Activated CD8-positive, alpha-beta memory T cell treated with anti-CD3 and anti-CD28 coated beads, Interleukin-2, amount 50 U/mL, for 4 hours (primary cell): ENCODE results near the gene STAM.

ENCODE experiments used
- DNase-seq: peaks from one replicate; pipeline ENCODE4 v3.0.0-alpha.2; 2020

The STAM gene

DNA sequence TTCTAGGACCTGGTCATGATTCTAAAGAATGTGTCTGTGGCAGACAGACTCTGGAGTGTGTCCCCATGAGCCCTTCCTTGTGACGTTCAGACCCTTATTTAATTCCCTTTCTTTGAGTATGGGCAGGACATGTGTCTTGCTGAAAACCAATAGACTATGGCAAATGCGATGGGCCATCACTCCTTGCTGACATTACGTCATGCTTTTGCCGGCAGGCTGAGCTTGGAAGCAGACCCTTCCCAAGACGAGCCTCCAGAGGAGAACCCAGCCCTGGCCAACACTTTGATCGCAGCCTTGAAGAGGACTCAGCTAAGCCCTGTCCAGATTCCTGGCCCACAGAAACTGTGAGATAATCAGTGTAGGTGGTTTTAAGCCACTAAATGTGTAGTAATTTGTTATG is 89.7 kb downstream of the STAM start:
- no peak for DNase-seq

DNA sequence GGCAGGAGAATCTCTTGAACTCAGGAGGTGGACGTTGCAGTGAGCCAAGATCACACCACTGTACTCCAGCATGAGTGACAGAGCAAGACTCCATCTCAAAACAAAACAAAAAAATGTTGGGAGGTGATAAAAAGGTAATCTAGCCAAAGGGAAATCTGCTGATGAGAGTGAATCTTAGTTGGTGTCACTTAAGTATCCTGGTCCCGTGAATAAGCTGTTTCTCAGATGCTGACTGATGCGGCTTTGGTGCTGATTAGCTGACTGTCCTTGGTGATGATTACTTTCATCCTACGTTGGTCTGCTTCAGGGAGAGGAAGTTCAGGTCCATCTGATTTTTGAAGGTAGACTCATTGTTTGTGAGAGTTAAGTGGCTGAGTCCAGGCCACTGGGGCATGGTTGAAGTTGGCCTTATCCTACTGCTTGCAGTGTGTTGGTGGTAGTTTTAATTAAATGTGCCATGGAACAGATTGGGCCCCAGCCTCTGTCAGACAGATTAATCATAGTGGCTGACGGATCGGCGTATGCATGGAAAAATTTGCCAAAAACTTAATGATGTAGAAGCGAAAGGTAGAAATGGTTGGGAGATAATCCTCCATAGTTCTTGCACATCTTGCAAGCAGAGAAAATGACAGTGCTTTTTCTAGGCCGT is 90.6 kb downstream of the STAM start:
- no peak for DNase-seq

DNA sequence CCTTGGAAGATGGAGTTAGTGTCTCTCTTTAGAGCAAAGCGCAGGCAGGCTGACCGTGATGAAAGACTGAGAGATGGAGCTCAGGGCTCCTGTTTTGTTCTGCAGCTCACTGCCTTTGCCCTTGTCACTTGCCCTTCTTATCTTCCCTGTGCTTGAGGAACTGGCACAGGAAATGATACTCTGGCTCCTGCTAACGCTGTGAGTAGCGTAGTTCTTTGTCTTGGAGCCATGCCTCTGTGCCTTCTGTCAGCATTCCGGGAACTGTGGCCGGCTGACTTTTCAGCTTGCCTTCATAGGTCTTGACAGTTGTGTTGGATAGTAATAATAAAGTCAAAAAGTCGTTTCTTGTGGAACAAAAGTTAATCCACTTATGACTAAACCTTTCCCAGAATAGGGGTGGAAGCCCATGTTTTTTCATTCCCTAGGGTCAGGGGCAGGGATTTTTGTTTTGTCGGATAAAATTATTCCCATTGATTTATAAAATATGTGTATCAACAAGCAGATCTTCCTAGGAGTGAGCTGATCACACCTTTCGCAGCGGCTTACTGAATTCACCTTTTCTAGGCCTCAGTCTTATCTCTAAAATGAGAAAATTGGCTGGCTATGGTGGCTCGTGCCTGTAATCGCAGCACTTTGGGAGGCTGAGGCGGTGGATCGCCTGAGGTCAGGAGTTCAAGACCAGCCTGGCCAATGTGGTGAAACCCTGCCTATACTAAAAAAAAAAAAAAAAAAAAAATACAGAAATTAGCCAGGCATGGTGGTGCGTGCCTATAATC is 91.4 kb downstream of the STAM start:
- DNase-seq = no peak

DNA sequence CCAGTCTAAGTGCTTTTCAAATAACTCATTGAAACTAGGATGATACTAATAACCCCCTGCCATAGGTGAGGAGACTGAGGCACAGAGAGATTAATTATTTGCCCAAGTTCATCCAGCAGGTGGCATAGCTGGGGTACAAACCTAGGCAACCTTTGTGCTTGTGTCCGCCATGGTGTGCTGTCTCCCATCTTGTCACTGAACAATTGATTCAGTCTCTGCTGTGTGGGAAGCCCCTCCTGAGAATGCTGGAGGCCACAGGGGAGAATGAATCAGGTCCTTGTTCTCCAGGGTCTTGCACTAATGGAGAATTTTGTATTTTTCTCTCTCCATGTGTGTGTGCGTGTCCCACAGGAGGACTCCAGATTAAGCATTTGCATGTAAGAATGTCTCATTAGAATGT is 92.3 kb downstream of the STAM start:
- DNase-seq = no peak

DNA sequence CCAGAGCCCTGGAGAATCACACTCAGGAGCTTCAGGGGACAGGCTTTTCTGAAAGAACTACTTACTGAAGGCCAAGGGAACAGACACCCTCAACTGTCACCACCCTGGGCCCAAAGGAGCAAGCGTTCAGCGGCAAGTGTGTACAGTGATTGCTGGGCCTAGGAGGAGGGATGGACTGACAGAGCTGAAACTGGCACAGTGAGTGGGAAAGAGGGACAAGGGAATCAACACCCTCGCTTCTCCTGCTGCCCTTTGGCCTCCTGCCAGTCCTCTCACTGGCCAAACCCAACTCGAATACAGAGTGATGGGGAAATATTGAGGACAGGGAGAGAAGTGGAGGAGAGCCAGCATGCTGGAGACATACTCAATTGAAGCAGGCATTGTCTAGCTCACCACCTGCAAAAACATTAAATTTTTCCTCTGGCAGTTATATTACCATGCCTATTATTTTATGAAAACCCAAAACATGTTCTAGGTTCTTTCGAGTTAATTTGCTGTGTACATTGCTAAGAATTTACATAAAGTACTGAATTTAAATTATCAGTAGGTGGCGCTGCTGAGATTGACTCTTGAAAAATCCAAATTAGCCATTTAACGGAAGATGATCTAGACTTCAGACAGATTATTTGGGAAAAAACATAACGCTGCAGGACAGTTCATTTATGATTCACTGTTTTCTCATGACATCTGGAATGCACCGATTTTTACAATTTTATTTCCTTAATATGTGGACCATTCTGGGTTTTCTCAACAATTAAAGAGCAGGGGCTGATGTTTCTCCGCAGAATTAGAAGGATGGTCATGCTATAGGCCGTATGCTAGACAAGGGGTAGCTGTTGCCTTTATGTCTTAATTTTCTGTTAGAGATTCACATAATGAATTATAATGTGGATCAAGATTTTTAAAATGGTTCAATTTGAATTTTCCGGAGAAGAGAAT is 93.3 kb downstream of the STAM start:
- no peak for DNase-seq

DNA sequence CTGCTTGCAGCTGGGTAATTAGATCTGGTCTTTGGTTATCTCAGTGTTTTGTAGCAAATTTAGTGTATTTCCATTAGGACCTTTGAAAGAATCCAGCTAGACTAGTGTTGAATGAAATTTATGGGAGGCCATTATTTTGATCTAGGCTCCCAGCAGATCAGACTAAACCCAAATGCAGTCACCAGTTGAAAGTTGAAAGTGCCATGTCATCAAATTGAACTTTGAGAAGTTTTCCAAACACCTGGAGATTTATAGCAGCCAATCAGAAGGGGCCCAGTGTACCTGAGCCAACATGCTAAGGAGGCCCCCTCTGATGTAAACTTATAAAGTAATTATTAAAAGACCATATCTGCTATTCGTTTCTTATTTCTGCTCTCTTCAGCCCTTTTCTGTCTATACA is 96.7 kb downstream of the STAM start:
- DNase-seq = no peak

DNA sequence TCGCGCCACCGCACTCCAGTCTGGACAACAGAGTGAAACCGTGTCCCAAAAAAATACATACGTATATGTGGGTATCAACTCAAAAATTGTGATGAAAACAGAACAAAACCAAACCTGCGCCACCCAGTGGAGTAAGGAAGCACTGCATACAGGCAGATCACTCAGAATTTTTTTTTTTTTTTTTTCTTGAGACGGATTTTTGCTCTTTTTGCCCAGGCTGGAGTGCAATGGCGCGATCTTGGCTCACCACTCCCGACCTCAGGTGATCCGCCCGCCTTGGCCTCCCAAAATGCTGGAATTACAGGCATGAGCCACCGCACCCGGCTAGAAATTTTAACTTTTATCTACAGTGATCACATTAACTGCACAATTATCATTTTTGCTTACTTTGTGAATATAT is 99.0 kb downstream of the STAM start:
- peak; percentile 71 for DNase-seq

DNA sequence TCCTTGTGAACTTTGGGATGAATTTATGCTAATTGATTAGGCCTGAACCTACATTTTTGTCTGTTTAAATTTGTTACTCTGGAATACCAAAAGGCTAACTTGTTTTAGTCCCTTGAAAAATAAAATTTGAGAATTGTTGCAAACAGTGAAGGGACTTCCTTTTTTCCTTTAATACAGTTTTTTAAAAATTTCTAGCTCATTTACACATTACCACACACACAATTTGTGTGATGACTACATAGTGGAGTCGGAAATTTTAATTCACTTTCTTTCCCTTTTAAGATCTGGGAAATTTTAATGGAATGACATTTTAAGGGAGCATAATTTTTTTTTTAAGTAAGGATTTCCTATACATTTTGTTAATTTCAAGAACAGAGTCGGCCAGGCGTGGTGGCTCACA is 99.5 kb downstream of the STAM start:
- no peak for DNase-seq

DNA sequence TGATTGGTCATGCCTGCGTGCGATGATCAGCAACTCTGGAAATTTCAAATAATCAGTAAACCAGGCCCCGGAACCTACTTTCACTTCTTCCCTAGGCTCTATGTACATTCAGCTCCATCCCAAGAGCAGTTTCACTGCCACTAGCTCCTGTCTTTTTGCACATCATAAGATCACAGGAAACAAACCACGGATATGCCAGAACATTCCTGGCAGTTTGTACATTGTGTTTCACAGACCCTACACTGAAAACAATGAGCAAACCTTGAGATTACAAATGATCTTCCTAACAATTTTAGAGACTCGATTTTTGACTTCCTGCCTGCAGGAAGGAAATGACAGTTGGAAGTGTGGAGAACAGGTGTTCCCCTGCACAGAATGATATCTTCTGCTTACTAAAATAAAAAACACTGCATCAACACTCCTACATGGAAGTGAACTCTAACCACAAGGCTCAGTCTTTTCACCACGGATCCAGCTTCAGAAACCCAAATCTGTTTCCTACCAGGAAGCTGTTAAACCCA is 100.5 kb downstream of the STAM start:
- no peak for DNase-seq

DNA sequence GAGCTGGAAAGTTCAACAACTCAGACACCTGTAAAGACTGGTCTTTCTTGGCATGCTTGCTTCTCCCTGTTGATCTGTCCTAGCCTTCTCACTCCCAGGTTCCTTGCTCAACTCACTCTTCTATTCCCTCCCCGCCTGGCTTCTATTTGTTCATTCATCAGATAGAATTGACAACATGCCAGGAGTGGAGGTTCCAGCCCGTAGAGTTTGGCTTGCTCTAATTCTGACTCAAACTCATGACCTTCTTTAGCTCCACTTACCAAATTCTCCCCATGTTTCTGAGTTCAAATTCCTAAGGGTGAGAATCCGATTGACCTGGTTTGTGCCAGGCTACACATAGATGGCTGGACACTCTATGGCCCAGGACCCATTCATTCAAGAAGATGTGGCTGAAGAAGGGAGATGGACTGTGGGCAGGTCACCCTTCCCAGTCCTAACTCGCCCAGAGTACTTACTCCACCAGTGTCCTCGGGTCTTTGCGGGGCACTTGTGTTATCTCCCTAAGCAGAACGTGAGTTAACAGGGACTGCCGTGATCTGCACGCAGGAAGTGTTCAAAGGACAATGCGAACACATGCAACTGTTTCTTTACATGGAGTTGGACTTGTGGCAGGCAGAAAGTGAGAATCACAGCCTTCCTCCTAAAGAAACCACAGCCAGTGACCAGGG is 104.1 kb downstream of the STAM start:
- DNase-seq = no peak

DNA sequence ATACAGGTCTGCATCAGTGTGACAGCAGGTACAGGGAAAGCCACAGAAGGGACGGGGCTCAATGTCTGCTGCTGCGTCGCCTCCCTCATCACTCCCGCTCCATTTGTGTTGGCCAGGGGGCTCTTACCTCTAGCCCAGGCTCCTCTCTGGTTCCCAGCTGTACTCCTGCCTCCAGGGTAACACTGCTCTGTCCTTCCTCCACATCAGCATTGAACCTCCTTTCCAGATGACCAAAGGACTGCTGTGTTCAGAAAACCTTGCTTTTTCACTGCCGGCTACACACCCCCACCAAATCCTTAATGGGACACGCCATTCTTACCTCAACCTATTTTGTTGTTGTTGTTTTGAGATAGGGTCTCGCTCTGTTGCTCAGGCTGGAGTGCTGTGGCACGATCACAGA is 105.9 kb downstream of the STAM start:
- no peak for DNase-seq

DNA sequence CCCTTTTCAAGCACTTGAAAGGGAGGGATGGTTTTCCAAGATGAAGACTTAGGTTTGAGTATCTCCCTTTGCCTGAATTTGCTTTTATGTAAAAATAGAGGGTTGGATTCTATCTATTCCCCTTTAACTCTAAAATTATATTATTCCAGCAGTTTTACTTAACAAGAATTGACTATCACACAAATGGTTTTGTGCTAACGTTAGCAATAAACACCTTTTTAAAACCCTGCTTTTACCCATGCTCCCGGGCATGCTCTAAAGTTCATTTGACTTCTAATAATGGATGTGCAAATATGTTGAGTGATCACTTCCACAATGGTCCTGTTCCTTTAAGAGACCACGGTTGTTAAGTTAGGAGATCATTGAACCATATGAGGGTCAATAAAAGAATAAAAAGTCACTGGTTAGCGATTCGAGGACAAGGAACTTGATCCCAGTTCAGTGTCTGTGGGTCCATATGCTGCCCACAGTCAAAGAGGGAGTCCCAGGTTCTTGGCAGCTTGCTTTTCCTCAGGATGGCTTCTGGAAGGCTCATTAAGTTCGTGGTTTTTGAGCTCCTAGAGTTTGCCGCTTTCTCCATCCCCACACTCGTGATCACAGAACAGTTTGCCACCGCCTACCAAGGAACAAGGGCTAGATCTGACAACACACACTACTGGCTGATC is 108.0 kb downstream of the STAM start, which contains the start of gene TMEM236:
TSS of gene TMEM236 (plus strand) at position 421 of the 665 bp plus-strand sequence. CDS start at position 516, 95 bp downstream.
- no peak for DNase-seq

DNA sequence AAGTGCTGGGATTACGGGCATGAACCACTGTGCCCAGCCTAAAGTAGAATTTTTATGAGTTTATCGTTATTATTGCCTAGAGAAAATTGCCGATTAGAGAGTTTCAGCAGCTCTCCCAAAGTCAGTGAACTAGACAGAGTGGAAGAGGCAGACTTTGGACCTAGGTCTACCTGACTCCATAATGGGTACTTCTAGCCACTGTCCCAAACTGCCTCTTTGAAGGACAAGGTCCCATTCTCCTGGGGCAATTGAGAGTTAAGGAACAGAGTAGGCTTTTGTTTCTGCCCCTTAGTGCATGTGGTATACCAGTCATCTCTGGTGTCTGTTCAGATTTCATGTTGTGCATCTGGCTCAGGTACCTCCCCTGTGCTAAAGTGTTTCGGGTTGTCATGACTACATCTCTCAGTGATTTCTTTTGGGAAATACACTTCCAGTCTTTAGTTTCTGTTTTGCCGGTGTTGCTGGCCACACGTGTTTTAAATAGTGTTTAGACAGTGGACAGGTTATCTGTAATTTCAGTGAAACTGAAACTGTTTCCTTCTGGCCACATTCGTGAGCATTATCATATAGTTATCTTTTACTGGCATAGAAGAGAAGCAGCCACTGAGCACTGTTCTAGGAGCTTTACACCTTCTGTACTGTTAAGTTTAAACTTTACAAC is 112.7 kb downstream of the STAM start:
- no peak for DNase-seq

DNA sequence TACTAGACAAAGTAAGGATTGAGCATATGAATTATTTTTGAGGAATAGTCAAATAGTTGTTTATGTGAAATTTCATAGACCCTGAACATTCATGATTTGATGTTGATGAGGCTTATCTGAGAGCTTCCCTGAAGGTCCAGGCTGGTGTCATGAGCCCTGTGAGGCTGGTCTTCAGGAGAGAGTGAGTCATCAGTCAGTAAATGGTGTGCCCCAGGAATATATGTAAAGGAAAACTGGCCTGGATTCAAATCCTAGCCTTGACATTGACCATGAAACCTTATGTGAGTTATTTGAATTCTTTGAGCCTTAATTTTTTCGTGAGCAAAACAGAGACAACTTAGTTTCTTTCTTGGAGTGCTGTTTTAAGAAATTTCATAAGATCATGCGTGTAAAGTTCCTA is 114.2 kb downstream of the STAM start:
- DNase-seq = no peak

DNA sequence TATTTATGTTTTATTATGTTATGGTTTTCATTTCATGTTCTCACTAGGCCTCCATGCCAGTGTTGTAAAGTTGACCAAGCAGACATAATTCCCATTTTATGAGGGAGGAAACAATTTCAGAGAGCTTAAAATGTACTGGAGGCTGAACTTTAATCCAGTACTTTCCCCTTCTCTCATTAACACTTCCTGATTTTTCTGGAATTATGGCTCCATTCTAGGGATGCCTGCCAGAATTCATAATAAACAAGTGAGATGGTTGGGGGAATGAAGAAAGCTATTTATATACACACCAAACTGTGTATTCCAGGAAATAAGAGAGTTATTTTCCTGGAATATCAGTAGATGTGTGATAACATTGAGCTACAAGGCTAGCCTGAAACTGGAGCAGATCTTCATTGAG is 114.9 kb downstream of the STAM start:
- DNase-seq = no peak

DNA sequence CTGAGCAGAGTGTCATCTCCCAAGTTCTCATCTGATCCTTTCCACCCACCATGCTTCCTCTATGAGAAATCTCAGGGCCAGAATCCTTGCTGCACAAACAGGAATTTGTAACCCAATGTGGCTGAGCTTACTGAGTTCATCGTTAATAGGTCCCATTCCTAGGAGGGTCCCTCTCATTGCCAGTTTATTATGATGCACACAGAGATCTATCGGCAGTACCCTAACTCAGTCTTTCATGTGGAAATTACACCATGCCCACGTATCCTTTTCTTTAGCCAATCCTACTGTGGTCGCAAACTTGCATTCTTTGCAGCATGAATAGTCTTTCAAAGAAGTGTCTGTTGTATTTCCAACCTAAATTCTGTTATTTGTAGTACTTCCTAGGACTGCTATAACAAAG is 120.2 kb downstream of the STAM start:
- no peak for DNase-seq

DNA sequence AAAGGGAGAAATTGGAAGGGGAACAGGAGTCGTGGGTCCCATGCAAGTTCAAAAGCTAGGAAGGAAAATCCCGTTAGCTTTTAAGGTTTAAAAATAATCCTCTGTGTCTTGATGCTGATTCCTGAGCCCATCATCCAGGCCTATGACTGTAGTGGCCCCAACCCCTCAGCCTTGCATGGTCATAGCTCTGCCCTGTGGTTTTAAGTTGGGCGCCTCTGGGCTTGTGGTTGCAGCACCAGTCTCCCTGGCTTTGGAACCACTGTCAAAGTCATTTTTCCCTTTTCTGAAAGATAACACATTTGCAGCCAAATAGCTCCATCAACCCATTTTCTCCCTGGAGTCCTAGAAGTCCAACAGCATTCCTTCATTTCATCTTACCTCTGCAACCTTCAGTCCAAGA is 121.7 kb downstream of the STAM start:
- DNase-seq = no peak
